Activated CD4-positive, alpha-beta memory T cell treated with anti-CD3 and anti-CD28 coated beads, Interleukin-2, amount 10 ng/mL, durations not matched to agents 7 days and 5 days (primary cell): ENCODE data around the gene MAP3K9. TPM values are rescaled to one million over a fixed set of nuclear protein-coding genes. Genes with fewer than 3 reads are reported as not detected.
"Not testable (repeated sequence)": the region's sequence is repeated elsewhere in the genome, so short reads cannot be mapped to it uniquely, and the experiment has no call there.

ENCODE experiments used
- CTCF ChIA-PET: fragments of 350-600 bp; sonication (Branson Sonifier 250); formaldehyde crosslinking; loops from one replicate; lab custom pipeline; 2021; ENCODE audit warnings: antibody characterized with exemption, inconsistent platforms; lab: Charles Lee
- POLR2A ChIA-PET: fragments of 350-600 bp; sonication (Branson Sonifier 250); formaldehyde crosslinking; loops from one replicate; lab custom pipeline; 2021; ENCODE audit warnings: antibody characterized with exemption; lab: Charles Lee
- DNase-seq: peaks from one replicate; pipeline ENCODE4 v3.0.0-alpha.2; 2020
- H3K27ac Mint-ChIP-seq: one replicate; pipeline ENCODE4 v1.8.0; 2021; ENCODE audit warnings: mild to moderate bottlenecking, mixed read lengths
- H3K27me3 Mint-ChIP-seq: one replicate; pipeline ENCODE4 v1.8.0; 2021; ENCODE audit warnings: mixed read lengths
- H3K36me3 Mint-ChIP-seq: one replicate; pipeline ENCODE4 v1.8.0; 2021; ENCODE audit warnings: low read depth, mixed read lengths
- H3K4me1 Mint-ChIP-seq: one replicate; pipeline ENCODE4 v1.8.0; 2021; ENCODE audit warnings: mixed read lengths
- H3K4me3 Mint-ChIP-seq: one replicate; pipeline ENCODE4 v1.8.0; 2021; ENCODE audit warnings: mild to moderate bottlenecking, mixed read lengths
- H3K9me3 Mint-ChIP-seq: one replicate; pipeline ENCODE4 v1.8.0; 2021; ENCODE audit warnings: mixed read lengths
- total RNA-seq, 2 experiments: library from RNA; stranded (reverse); gene quantifications; one replicate each; pipeline ENCODE4 v1.2.3, GENCODE V29; 2021

MAP3K9 gene
- total RNA-seq, 2 experiments from 2014 or later, result 5.9 to 6.7 TPM

DNA sequence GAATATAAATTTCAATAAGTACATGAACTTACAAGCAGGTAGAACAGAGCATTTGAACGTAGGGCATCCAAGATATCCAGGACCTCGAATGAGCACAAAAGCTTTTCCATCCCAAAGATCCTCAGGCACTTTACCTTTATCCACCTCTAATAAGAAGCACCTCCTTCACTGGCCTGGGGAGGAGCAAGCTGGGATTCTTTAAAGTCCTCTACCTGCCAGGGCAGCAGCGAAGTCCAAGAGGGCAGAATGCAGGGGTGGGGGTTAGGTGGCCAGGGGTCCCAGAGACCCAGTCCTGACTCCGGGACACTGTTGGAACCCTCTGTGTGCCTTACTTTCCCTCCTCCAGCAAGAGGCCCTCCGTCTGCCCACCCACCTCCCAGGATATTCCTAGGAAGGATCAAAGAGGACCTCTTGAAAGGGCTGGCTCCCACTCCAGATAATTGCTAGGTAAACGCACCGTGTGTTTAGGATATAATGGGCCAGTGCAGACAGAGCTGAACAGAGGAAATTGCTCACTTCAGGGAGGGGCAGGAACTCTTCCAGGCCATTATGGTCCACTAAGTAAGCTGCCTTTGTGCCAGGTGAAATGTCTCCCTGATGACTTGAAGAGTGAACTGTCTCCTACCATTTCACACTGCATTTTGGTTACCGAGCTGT, 99.5 kb downstream of the MAP3K9 start:
- Mint-ChIP-seq H3K36me3 (no peaks in the 10 kb centered on the region), H3K9me3 (no peaks in the 10 kb centered on the region), H3K4me1 (peaks cover 4% of the 10 kb centered on the region), H3K27ac (no peak overlapping the region), H3K27me3 (peaks cover 7% of the 10 kb centered on the region), H3K4me3 (no peak overlapping the region)
- CTCF ChIA-PET, result no interaction called here
- DNase-seq, result no peak
- POLR2A ChIA-PET, result no interaction called here

DNA sequence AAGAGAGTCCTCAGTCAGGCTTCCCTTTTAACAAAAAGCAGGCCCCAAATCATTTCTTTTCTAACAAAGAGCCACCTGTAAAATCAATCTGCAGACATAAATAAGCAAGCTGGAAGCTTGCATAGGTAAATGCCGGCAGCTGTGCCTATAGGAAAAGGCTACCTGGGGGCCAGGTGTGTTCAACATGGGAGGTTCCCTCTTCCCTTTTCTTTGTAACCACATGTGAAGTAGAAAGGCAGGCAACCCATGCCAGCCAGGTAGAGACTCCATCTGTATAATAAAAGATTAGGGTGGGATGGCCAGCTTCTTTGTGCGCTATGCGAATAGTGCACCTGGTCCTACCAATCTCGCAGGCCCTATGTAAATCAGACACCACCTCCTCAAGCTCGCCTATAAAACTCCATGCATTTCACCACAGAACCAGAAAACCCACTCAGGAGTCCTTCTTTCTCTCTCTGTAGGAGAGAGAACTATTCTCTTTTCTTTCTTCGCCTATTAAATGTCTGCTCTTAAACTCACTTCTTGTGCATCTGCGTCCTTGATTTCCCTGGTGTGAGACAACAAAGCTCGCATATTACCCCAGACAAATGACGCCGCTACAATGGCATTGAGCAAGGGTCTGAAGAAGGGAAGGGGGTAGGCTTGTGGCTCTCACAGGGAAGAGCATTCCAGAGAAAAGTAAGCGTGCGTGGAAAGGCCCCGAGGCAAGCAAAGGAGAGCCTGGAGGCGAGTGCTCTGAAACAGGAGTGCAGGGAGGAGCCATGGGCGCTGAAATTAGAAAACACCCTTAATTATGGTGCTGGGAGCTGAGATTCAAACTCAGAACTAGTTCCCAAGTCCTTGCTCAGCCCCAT, 100.4 kb downstream of the MAP3K9 start:
- Mint-ChIP-seq H3K9me3 (no peaks in the 10 kb centered on the region), H3K4me3 (no peak overlapping the region), H3K27ac (no peak overlapping the region), H3K4me1 (peaks cover 3% of the 10 kb centered on the region), H3K36me3 (no peaks in the 10 kb centered on the region), H3K27me3 (peaks cover 7% of the 10 kb centered on the region)
- no peak for DNase-seq
- POLR2A ChIA-PET, result no interaction called here
- CTCF ChIA-PET, result interaction anchor here (1.6 kb wide), 1 partner anchor 86 kb away, joined by 4 read pairs; no protein-coding TSS in a partner anchor

DNA sequence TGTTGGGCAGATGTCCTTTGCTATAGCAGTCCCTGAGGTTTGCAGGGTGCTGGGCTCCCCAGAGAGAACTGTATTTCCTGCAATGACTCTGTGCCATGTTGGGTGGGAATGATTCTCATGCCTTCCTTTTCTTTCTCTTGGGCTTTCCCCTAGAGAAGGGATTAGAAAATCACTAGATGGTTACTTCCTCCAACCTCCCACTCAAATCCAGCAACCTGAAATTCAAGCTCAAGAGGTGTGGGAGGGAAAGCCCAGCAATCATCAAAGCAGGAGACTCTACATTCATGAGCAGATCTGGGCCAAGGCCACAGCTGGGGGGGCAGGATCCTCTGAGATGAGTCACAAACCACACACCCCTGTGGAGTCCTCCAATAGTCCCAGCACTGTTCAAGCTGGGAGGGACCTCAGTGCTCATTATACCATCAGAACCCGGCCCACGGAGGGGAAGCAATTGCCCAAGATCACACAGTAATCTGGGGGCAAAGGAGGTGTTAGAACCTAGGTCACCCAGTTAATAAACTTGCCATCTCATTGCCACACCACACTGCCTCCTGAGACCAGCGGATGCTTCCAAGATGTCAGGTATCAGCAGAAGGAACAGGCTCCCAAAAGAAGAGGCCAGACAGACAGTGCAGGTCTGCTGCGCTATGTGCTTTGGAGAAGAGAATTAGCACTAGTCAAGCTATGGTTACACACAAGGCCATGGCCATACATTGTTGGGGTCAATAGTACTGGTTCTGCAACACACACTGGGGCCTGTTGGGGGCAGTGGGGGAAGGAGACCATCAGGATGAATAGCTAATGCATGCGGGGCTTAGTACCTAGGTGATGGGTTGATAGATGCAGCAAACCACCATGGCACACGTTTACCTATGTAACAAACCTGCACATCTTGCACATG, 101.9 kb downstream of the MAP3K9 start:
- H3K4me3 Mint-ChIP-seq, result no peak overlapping the region
- H3K9me3 Mint-ChIP-seq, result no peaks in the 10 kb centered on the region
- peaks cover 2% of the 10 kb centered on the region for H3K4me1 Mint-ChIP-seq
- no peak overlapping the region for H3K27ac Mint-ChIP-seq
- DNase-seq, result no peak
- ChIA-PET POLR2A (no interaction called here), CTCF (interaction anchor here (1.6 kb wide), 1 partner anchor 84 kb away, joined by 4 read pairs; no protein-coding TSS in a partner anchor)
- no peaks in the 10 kb centered on the region for H3K36me3 Mint-ChIP-seq
- peaks cover 7% of the 10 kb centered on the region for H3K27me3 Mint-ChIP-seq

- H3K4me1 Mint-ChIP-seq, result peaks cover 2% of the 10 kb centered on the region
- H3K4me3 Mint-ChIP-seq, result no peak overlapping the region
- no peak for DNase-seq
- POLR2A ChIA-PET, result no interaction called here
- peaks cover 7% of the 10 kb centered on the region for H3K27me3 Mint-ChIP-seq
- CTCF ChIA-PET, result no interaction called here
- H3K27ac Mint-ChIP-seq, result no peak overlapping the region
- no peaks in the 10 kb centered on the region for H3K9me3 Mint-ChIP-seq
- no peaks in the 10 kb centered on the region for H3K36me3 Mint-ChIP-seq
Measured at GRCh38 chr14:70706177-70706576, 103.1 kb downstream of the MAP3K9 start.

DNA sequence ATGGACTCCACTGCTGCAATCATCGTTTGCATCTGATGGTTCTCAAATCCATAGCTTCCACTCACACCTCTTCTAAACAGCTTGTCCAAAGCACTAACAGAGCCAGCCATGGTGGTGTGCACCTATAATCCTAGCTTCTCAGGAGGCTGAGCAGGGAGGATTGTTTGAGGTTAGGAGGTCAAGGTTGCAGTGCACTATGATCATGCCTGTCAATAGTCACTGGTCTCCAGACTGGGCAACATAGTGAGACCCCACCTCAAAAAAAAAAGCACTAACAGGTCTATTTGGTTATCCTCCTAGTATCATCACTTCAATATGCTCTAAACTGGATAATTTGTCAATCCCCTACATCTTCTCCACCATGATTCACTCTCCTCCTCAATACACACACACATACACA, 104.4 kb downstream of the MAP3K9 start:
- Mint-ChIP-seq H3K27ac (no peak overlapping the region), H3K36me3 (no peaks in the 10 kb centered on the region), H3K4me3 (no peak overlapping the region), H3K4me1 (peaks cover 2% of the 10 kb centered on the region), H3K27me3 (peaks cover 7% of the 10 kb centered on the region), H3K9me3 (no peaks in the 10 kb centered on the region)
- no peak for DNase-seq
- ChIA-PET CTCF (no interaction called here), POLR2A (no interaction called here)

- H3K36me3 Mint-ChIP-seq, CTCF ChIA-PET, H3K4me1 Mint-ChIP-seq, H3K9me3 Mint-ChIP-seq, POLR2A ChIA-PET, H3K4me3 Mint-ChIP-seq, DNase-seq, H3K27me3 Mint-ChIP-seq, H3K27ac Mint-ChIP-seq: not testable (repeated sequence)
Measured at GRCh38 chr14:70703621-70704168, 105.6 kb downstream of the MAP3K9 start.

- H3K36me3 Mint-ChIP-seq, result no peaks in the 10 kb centered on the region
- DNase-seq, result no peak
- no peak overlapping the region for H3K27ac Mint-ChIP-seq
- peaks cover 7% of the 10 kb centered on the region for H3K27me3 Mint-ChIP-seq
- H3K4me3 Mint-ChIP-seq, result no peak overlapping the region
- ChIA-PET CTCF (no interaction called here), POLR2A (no interaction called here)
- H3K9me3 Mint-ChIP-seq, result no peaks in the 10 kb centered on the region
- peaks cover 1% of the 10 kb centered on the region for H3K4me1 Mint-ChIP-seq
Measured at GRCh38 chr14:70702161-70702560, 107.2 kb downstream of the MAP3K9 start.

GRCh38 chr14:70701610-70702009, 107.7 kb downstream of the MAP3K9 start:
- Mint-ChIP-seq H3K4me3 (no peak overlapping the region), H3K36me3 (no peaks in the 10 kb centered on the region), H3K9me3 (no peaks in the 10 kb centered on the region), H3K4me1 (no peaks in the 10 kb centered on the region), H3K27me3 (peaks cover 7% of the 10 kb centered on the region), H3K27ac (no peak overlapping the region)
- CTCF ChIA-PET, result no interaction called here
- DNase-seq, result no peak
- POLR2A ChIA-PET, result no interaction called here

DNA sequence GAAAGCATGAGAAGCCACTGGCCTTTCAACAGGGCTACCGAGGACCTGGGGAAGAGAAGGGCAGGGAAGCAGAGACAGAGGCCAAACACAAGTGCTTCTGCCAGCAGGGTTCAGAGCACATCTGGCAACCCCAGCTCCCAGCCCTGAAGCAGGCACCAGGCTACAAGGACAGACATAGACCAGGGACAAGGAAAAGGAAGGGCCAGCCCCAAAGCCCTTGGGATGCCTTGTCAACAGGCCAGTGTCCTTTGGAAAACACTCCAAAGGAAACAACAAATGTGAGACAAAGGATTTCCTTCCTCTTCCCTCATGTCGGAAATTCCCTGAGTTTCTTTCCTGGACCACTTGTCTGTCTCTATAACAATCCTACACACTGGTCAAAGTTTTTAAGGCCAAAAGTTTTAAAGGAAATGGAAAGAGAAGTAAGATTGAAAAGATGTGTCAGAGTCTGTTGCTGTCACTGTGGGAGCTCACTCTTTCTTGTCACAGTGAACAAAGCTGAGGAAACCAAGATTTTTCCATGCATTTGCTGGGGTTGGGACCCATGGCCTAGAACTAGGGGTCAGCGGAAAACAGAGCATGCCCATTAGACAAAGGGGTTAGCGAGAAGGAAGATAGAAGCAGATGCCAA, 108.2 kb downstream of the MAP3K9 start:
- DNase-seq, result no peak
- H3K9me3 Mint-ChIP-seq, result no peaks in the 10 kb centered on the region
- H3K36me3 Mint-ChIP-seq, result no peaks in the 10 kb centered on the region
- H3K27me3 Mint-ChIP-seq, result peaks cover 7% of the 10 kb centered on the region
- no peak overlapping the region for H3K4me3 Mint-ChIP-seq
- ChIA-PET POLR2A (no interaction called here), CTCF (no interaction called here)
- H3K27ac Mint-ChIP-seq, result no peak overlapping the region
- H3K4me1 Mint-ChIP-seq, result no peaks in the 10 kb centered on the region

DNA sequence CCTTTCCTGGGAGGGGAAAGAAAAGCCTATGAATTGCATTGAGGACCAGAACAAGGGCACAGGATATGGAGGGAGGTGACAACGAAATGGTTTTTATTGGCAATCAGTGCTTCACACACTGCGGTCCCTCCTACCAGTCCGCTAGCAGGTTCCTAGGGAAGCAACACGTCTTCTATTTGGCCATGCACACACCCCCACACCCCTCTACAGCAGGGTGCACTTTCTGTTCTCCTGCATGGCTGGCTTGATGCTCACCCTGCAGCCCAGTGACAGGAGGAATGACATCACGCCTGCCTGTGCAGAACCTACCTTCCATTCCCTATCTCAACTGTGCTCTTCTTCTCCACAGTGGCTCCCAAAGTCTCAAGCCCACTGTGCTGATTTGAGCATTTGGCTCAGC, 109.7 kb downstream of the MAP3K9 start:
- Mint-ChIP-seq H3K27ac (no peak overlapping the region), H3K4me3 (no peak overlapping the region), H3K36me3 (no peaks in the 10 kb centered on the region), H3K4me1 (no peaks in the 10 kb centered on the region), H3K27me3 (no peaks in the 10 kb centered on the region), H3K9me3 (no peaks in the 10 kb centered on the region)
- ChIA-PET CTCF (interaction anchor here (0.7 kb wide), 1 partner anchor 110 kb away, joined by 4 read pairs; the partner anchor contains the start of gene MAP3K9), POLR2A (no interaction called here)
- no peak for DNase-seq

DNA sequence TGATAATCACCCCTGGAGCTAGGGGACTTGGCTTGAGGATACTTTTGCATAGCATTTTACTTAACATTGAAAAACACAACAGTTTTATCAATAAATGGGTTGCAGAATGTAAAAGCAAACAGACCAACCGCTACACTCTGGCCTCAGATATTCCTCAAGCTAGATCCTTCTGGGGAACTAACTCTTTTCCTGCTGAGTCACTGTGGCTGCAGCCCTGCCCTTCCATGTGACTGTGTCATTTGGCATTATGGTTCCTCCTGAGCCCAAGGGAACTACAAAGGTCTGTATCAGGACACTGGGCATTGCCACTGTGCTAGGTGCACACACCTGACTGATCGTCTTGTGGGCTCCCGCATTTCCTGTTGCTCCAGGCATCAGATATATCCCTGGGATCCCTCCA, 111.0 kb downstream of the MAP3K9 start:
- Mint-ChIP-seq H3K4me1 (no peaks in the 10 kb centered on the region), H3K9me3 (no peaks in the 10 kb centered on the region), H3K27ac (no peak overlapping the region), H3K4me3 (no peak overlapping the region), H3K36me3 (no peaks in the 10 kb centered on the region), H3K27me3 (no peaks in the 10 kb centered on the region)
- no peak for DNase-seq
- ChIA-PET CTCF (interaction anchor here (0.5 kb wide), 1 partner anchor 1596 kb away, joined by 4 read pairs; no protein-coding TSS in a partner anchor), POLR2A (no interaction called here)

DNA sequence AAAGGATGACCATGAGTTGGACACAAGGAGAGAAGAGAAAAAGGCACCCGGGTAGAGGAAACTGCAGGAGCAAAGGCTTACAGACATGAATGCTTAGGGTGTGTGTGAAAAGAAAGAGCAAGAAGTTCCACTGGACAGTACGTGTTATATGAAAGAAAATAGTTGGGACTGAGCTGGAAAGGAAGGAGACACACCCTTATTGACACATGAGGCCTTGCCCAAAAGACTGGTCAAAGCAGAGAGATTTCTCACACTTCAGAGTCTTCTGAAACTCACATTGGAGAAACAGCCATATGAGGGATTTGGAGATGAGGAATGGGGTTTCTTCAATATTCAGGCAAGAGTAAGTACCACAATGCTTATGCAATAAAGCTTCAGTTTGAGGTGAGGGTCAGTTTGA, 111.6 kb downstream of the MAP3K9 start:
- ChIA-PET CTCF (no interaction called here), POLR2A (no interaction called here)
- H3K36me3 Mint-ChIP-seq, result no peaks in the 10 kb centered on the region
- DNase-seq, result no peak
- no peaks in the 10 kb centered on the region for H3K4me1 Mint-ChIP-seq
- no peak overlapping the region for H3K4me3 Mint-ChIP-seq
- H3K9me3 Mint-ChIP-seq, result no peaks in the 10 kb centered on the region
- no peaks in the 10 kb centered on the region for H3K27me3 Mint-ChIP-seq
- H3K27ac Mint-ChIP-seq, result no peak overlapping the region
